Kidney capillary endothelial cell (primary cell): ENCODE data around the gene PCDHA10.
"Not testable (repeated sequence)": the region's sequence is repeated elsewhere in the genome, so short reads cannot be mapped to it uniquely, and the experiment has no call there.

Experiments
- DNase-seq: peaks from one replicate; pipeline ENCODE4 v3.0.0-alpha.2; 2018; ENCODE audit warnings: low spot score

PCDHA10 gene, protein sequence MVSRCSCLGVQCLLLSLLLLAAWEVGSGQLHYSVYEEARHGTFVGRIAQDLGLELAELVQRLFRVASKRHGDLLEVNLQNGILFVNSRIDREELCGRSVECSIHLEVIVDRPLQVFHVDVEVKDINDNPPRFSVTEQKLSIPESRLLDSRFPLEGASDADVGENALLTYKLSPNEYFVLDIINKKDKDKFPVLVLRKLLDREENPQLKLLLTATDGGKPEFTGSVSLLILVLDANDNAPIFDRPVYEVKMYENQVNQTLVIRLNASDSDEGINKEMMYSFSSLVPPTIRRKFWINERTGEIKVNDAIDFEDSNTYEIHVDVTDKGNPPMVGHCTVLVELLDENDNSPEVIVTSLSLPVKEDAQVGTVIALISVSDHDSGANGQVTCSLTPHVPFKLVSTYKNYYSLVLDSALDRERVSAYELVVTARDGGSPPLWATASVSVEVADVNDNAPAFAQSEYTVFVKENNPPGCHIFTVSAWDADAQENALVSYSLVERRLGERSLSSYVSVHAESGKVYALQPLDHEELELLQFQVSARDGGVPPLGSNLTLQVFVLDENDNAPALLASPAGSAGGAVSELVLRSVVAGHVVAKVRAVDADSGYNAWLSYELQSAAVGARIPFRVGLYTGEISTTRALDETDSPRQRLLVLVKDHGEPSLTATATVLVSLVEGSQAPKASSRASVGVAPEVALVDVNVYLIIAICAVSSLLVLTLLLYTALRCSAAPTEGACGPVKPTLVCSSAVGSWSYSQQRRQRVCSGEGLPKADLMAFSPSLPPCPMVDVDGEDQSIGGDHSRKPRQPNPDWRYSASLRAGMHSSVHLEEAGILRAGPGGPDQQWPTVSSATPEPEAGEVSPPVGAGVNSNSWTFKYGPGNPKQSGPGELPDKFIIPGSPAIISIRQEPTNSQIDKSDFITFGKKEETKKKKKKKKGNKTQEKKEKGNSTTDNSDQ

GRCh38 chr5:140855772-140856674 lies at the start of gene PCDHA10:
PCDHA10 (plus strand) TSS chr5:140855897; CDS start chr5:140856049, 152 bp downstream.
- no peak for DNase-seq

DNA sequence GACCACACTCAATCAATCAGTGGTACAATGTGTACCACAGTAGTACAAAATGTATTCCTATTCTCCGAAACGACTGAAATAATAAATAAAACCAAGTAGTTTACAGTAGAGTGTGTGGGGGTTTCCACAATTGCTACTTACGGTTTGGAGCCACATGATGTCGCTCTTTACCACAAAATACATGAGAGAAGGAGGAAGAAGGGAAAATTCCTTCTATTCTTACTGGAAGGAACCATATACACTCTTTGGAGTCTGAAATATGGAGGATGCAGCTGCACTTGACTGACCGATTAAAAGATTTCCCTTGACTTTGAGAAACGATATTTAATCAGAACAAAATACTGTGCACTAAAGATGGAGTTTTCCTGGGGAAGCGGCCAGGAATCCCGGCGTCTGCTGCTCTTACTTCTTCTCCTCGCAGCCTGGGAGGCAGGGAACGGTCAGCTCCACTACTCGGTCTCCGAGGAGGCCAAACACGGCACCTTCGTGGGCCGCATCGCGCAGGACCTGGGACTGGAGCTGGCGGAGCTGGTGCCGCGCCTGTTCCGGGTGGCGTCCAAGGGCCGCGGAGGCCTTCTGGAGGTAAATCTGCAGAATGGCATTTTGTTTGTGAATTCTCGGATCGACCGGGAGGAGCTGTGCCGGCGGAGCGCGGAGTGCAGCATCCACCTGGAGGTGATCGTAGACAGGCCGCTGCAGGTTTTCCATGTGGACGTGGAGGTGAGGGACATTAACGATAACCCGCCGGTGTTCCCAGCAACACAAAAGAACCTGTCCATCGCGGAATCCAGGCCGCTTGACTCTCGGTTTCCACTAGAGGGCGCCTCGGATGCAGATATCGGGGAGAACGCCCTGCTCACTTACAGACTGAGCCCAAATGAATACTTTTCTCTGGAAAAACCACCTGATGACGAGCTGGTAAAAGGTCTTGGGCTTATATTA lies 48.6 kb upstream of the PCDHA10 start, which contains the start of gene PCDHA4:
Gene PCDHA4 (plus strand): TSS at position 235 of the 942 bp plus-strand sequence.
- no peak for DNase-seq

- not testable (repeated sequence) for DNase-seq
These were observed 47.3 kb upstream of the PCDHA10 start for GRCh38 chr5:140808241-140808888.

GRCh38 chr5:140808889-140809291 lies 46.8 kb upstream of the PCDHA10 start:
- no peak for DNase-seq

DNA sequence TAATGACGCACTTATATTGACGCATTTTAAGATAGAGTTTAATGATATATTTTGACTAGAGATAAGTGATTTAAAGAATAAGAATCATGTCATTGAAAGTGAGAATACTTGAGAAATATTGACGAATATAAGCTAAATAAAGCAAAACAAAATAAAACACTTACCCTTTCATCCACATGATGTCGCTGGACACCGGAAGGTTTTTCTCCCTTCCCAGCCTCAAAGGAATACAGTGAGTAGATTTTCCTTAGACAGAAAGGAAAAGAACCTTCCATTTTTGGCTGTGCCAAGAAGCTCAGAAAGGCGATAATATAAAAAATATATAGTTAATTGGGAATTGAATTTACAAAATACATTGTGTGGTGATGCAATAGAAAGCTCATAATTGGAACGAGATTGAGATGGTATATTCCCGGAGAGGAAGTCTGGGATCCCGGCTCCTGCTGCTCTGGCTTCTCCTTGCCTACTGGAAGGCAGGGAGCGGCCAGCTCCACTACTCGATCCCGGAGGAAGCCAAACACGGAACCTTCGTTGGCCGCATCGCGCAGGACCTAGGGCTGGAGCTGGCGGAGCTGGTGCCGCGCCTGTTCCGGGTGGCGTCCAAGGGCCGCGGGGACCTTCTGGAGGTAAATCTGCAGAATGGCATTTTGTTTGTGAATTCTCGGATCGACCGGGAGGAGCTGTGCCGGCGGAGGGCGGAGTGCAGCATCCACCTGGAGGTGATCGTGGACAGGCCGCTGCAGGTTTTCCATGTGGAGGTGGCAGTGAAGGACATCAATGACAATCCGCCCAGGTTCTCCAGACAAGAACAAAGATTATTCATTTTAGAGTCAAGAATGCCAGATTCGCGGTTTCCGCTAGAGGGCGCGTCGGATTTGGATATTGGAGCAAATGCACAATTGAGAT lies 34.1 kb upstream of the PCDHA10 start, which contains the start of gene PCDHA5:
Gene PCDHA5 (plus strand): TSS at position 239 of the 906 bp plus-strand sequence.
- no peak for DNase-seq

GRCh38 chr5:140822281-140822629 lies 33.4 kb upstream of the PCDHA10 start:
- no peak for DNase-seq

GRCh38 chr5:140822969-140823368 lies 32.7 kb upstream of the PCDHA10 start:
- not testable (repeated sequence) for DNase-seq

DNA sequence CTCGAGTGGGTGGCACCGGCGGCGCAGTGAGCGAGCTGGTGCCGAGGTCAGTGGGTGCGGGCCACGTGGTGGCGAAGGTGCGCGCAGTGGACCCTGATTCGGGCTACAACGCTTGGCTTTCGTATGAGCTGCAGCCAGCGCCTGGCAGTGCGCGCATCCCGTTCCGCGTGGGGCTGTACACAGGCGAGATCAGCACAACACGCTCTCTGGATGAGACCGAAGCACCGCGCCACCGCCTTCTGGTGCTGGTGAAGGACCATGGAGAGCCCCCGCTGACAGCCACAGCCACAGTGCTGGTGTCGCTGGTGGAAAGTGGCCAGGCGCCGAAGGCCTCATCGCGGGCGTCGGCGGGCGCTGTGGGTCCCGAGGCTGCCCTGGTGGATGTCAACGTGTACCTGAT lies 32.2 kb upstream of the PCDHA10 start:
- no peak for DNase-seq

- no peak for DNase-seq
These were observed 27.9 kb upstream of the PCDHA10 start, which contains the start of gene PCDHA6 for GRCh38 chr5:140827704-140828361. PCDHA6 (plus strand) TSS chr5:140827960; CDS start chr5:140828092, 132 bp downstream.

- DNase-seq: no peak
These were observed 27.3 kb upstream of the PCDHA10 start for GRCh38 chr5:140828362-140828737.

DNA sequence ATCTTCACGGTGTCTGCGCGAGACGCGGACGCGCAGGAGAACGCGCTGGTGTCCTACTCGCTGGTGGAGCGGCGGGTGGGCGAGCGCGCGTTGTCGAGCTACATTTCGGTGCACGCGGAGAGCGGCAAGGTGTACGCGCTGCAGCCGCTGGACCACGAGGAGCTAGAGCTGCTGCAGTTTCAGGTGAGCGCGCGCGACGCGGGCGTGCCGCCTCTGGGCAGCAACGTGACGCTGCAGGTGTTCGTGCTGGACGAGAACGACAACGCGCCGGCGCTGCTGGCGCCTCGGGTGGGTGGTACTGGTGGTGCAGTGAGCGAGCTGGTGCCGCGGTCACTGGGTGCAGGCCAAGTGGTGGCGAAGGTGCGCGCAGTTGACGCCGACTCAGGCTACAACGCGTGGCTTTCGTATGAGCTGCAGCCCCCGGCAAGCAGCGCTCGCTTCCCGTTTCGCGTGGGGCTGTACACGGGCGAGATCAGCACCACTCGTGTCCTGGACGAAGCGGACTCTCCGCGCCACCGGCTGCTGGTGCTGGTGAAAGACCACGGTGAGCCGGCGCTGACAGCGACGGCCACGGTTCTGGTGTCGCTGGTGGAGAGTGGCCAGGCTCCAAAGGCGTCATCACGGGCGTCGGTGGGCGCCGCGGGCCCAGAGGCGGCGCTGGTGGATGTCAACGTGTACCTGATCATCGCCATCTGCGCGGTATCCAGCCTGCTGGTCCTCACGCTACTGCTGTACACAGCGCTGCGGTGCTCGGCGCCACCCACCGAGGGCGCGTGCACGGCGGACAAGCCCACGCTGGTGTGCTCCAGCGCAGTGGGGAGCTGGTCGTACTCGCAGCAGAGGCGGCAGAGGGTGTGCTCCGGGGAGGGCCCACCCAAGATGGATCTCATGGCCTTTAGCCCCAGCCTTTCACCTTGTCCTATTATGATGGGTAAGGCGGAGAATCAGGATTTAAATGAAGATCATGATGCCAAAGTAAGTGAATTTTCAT lies 25.9 kb upstream of the PCDHA10 start:
- DNase-seq: not testable (repeated sequence)

GRCh38 chr5:140833993-140834392 lies 21.7 kb upstream of the PCDHA10 start, which contains the start of gene PCDHA7:
PCDHA7 (plus strand) TSS chr5:140834269; CDS start chr5:140834384, 115 bp downstream.
- DNase-seq: no peak

DNA sequence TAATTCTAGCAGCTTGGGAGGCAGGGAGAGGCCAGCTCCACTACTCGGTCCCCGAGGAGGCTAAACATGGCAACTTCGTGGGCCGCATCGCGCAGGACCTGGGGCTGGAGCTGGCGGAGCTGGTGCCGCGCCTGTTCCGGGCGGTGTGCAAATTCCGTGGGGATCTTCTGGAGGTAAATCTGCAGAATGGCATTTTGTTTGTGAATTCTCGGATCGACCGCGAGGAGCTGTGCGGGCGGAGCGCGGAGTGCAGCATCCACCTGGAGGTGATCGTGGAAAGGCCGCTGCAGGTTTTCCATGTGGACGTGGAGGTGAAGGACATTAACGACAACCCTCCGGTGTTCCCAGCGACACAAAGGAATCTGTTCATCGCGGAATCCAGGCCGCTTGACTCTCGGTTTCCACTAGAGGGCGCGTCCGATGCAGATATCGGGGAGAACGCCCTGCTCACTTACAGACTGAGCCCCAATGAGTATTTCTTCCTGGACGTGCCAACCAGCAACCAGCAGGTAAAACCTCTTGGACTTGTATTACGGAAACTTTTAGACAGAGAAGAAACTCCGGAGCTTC lies 21.2 kb upstream of the PCDHA10 start:
- not testable (repeated sequence) for DNase-seq

DNA sequence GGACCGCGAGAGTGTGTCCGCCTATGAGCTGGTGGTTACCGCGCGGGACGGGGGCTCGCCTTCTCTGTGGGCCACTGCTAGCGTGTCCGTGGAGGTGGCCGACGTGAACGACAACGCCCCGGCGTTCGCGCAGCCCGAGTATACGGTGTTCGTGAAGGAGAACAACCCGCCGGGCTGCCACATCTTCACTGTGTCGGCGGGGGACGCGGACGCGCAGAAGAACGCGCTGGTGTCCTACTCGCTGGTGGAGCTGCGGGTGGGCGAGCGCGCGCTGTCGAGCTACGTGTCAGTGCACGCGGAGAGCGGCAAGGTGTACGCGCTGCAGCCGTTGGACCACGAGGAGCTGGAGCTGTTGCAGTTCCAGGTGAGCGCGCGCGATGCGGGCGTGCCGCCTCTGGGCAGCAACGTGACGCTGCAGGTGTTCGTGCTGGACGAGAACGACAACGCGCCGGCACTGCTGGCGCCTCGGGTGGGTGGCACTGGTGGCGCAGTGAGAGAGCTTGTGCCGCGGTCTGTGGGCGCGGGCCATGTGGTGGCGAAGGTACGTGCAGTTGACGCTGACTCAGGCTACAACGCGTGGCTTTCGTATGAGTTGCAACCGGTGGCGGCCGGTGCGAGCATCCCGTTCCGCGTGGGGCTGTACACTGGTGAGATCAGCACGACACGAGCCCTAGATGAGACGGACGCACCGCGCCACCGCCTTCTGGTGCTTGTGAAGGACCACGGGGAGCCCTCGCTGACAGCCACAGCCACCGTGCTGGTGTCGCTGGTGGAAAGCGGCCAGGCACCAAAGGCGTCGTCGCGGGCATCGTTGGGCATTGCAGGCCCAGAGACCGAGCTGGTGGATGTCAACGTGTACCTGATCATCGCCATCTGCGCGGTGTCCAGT lies 19.8 kb upstream of the PCDHA10 start:
- no peak for DNase-seq
